ENCODE data around the gene GRM8.

DNA sequence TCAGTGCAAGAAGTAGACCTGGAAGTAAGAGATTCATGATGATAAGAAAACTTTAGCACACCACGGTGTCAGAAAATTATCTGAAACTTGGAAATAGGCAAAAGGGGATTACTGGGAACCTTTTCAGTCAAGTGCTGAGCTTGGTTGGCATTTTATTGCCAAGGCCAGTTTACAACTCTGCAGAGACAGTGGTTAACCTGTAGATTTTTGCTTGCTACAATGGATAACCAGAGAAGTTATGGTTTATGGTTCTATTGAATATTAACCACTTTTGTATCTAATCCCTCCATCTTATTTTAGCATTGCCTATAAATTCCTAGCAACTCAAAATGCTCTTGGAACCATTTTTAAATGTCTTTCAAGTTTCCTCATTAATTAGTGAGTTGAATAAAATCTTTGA is 13.3 kb upstream of the GRM8 start:
- TF ChIP-seq CTCF (IDR thresholded peaks at IDR 0.05; ENCODE audit: poor library complexity, severe bottlenecking), result no peak
- TF ChIP-seq EZH2 (IDR thresholded peaks at IDR 0.05; ENCODE audit: borderline replicate concordance, insufficient read depth, low read length, poor library complexity, severe bottlenecking), result no peak
- no peak for TF ChIP-seq TAF1 (IDR thresholded peaks at IDR 0.05; ENCODE audit: low read depth)
- no peak for TF ChIP-seq EP300 (conservative IDR thresholded peaks at IDR 0.05; ENCODE audit: poor library complexity, severe bottlenecking)
- no peak for TF ChIP-seq RAD21 (conservative IDR thresholded peaks at IDR 0.05)
- no peak for TF ChIP-seq POLR2AphosphoS5 (IDR thresholded peaks at IDR 0.05)
- no peak for TF ChIP-seq REST (IDR thresholded peaks at IDR 0.05; ENCODE audit: borderline replicate concordance)

All from neural cell (in vitro differentiated cells).